ENCODE data around the gene NPL. TPM values are rescaled to one million over a fixed set of nuclear protein-coding genes. Genes with fewer than 3 reads are reported as not detected.

NPL gene
- total RNA-seq, 4 donors from 2014 or later = 11.0 to 21.8 (median 16.8) TPM

GRCh38 chr1:182768963-182769362 is 20.6 kb upstream of the NPL start:
- Histone ChIP-seq H3K36me3 (no peaks in the 10 kb centered on the region), H3K4me3 (no peak overlapping the region), H3K27ac (no peak overlapping the region), H3K9me3 (no peaks in the 10 kb centered on the region), H3K4me1 (peaks cover 4% of the 10 kb centered on the region), H3K27me3 (no peaks in the 10 kb centered on the region)
- no peak for TF ChIP-seq CTCF (IDR thresholded peaks at IDR 0.05)
- TF ChIP-seq POLR2A (IDR thresholded peaks at IDR 0.05) = no peak
- no peak for TF ChIP-seq POLR2AphosphoS5 (IDR thresholded peaks at IDR 0.05)
- no peak for TF ChIP-seq EP300 (IDR thresholded peaks at IDR 0.05)
- DNase-seq (ENCODE audit: low spot score in 2 of 2) = no peak
- WGBS = 36% methylated on average over 2 of the region's 2 CpGs

GRCh38 chr1:182770232-182770631 is 19.3 kb upstream of the NPL start:
- TF ChIP-seq EP300 (IDR thresholded peaks at IDR 0.05) (no peak), POLR2A (IDR thresholded peaks at IDR 0.05) (no peak), CTCF (IDR thresholded peaks at IDR 0.05) (no peak), POLR2AphosphoS5 (IDR thresholded peaks at IDR 0.05) (no peak)
- Histone ChIP-seq H3K27ac (no peak overlapping the region), H3K4me1 (peaks cover 4% of the 10 kb centered on the region), H3K27me3 (no peaks in the 10 kb centered on the region), H3K9me3 (no peaks in the 10 kb centered on the region), H3K36me3 (no peaks in the 10 kb centered on the region), H3K4me3 (no peak overlapping the region)
- no peak for DNase-seq (ENCODE audit: low spot score in 2 of 2)
- 61% methylated on average over 2 of the region's 2 CpGs for WGBS

GRCh38 chr1:182771187-182771984 is 18.2 kb upstream of the NPL start:
- H3K4me1 ChIP-seq = no peaks in the 10 kb centered on the region

GRCh38 chr1:182777386-182777785 is 12.2 kb upstream of the NPL start:
- no peaks in the 10 kb centered on the region for H3K36me3 ChIP-seq
- no peak for TF ChIP-seq CTCF (IDR thresholded peaks at IDR 0.05)
- TF ChIP-seq EP300 (IDR thresholded peaks at IDR 0.05) = no peak
- TF ChIP-seq POLR2A (IDR thresholded peaks at IDR 0.05) = no peak
- no peak for TF ChIP-seq POLR2AphosphoS5 (IDR thresholded peaks at IDR 0.05)
- H3K27ac ChIP-seq = peak overlapping the region; percentile 15
- no peaks in the 10 kb centered on the region for H3K27me3 ChIP-seq
- no peak for DNase-seq (ENCODE audit: low spot score in 2 of 2)
- H3K4me3 ChIP-seq = no peak overlapping the region
- no peaks in the 10 kb centered on the region for H3K9me3 ChIP-seq
- no peaks in the 10 kb centered on the region for H3K4me1 ChIP-seq

More at GRCh38 chr1:182771187-182771984, 18.2 kb upstream of the NPL start:
- H3K27ac ChIP-seq = no peak overlapping the region
- no peaks in the 10 kb centered on the region for H3K9me3 ChIP-seq
- no peak overlapping the region for H3K4me3 ChIP-seq
- H3K27me3 ChIP-seq = no peaks in the 10 kb centered on the region
- H3K36me3 ChIP-seq = no peaks in the 10 kb centered on the region
- 93% methylated on average over 4 of the region's 4 CpGs for WGBS
- no peak for DNase-seq (ENCODE audit: low spot score in 2 of 2)
- no peak for TF ChIP-seq POLR2A (IDR thresholded peaks at IDR 0.05)
- TF ChIP-seq POLR2AphosphoS5 (IDR thresholded peaks at IDR 0.05) = no peak
- TF ChIP-seq EP300 (IDR thresholded peaks at IDR 0.05) = no peak
- no peak for TF ChIP-seq CTCF (IDR thresholded peaks at IDR 0.05)

GRCh38 chr1:182778862-182779261 is 10.7 kb upstream of the NPL start:
- H3K4me3 ChIP-seq = no peak overlapping the region
- TF ChIP-seq POLR2AphosphoS5 (IDR thresholded peaks at IDR 0.05) (no peak), CTCF (IDR thresholded peaks at IDR 0.05) (no peak), EP300 (IDR thresholded peaks at IDR 0.05) (no peak), POLR2A (IDR thresholded peaks at IDR 0.05) (no peak)
- WGBS = 84% methylated on average over 2 of the region's 2 CpGs
- H3K27me3 ChIP-seq = no peaks in the 10 kb centered on the region
- no peaks in the 10 kb centered on the region for H3K36me3 ChIP-seq
- H3K9me3 ChIP-seq = no peaks in the 10 kb centered on the region
- no peak overlapping the region for H3K27ac ChIP-seq
- no peak for DNase-seq (ENCODE audit: low spot score in 2 of 2)
- H3K4me1 ChIP-seq = no peaks in the 10 kb centered on the region
